SH-SY5Y (cell line): ENCODE results near the gene MAGI2.

ENCODE experiments used
- GATA2 ChIP-seq: IDR thresholded peaks from 2 replicates; pipeline ENCODE4 v1.6.1; 2011; ENCODE audit warnings: mild to moderate bottlenecking, low read depth, low read length
- GATA3 ChIP-seq: IDR thresholded peaks from 2 replicates; pipeline ENCODE4 v1.6.1; 2011; ENCODE audit warnings: low read depth, mild to moderate bottlenecking, low read length, moderate library complexity

DNA sequence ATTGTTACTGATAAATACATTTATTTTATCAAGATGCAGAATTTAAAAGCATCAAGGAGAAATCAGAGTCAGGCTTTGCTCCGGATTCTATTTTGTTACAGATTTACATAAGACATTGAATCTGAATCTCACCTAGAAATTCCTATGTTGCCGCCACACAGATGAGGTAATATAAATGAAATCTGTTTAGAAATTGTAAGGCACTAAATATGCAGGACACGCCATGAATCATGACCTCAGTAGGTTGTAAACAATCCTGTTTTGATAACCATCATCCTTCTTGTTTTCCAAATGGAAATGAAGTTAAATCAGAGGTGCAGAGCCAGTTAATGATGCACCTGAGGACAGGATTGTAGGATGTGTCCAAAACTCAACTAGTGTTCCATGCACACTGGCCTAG is 778.0 kb downstream of the MAGI2 start:
- TF ChIP-seq GATA2 (no peak), GATA3 (no peak)
